ENCODE measurements around the gene FARSA.
"Not testable (repeated sequence)": the region's sequence is repeated elsewhere in the genome, so short reads cannot be mapped to it uniquely, and the experiment has no call there.

Gene FARSA

DNA sequence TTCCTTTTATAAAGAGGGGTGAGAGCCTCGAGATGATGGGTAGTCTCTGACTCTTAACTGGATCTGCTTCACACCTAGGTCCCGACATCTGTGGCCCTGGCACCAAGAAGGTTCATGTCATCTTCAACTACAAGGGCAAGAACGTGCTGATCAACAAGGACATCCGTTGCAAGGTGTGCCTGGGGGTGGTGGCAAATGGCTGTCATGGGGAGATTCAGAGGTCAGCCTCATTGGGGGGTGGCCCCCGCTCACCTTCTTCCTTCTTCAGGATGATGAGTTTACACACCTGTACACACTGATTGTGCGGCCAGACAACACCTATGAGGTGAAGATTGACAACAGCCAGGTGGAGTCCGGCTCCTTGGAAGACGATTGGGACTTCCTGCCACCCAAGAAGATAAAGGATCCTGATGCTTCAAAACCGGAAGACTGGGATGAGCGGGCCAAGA, 6.5 kb upstream of the FARSA start:
- H3K4me3 ChIP-seq (ENCODE audit: low read depth, low read length), result peak overlapping the region; percentile 91
- no peak for DNase-seq (ENCODE audit: low read depth)

DNA sequence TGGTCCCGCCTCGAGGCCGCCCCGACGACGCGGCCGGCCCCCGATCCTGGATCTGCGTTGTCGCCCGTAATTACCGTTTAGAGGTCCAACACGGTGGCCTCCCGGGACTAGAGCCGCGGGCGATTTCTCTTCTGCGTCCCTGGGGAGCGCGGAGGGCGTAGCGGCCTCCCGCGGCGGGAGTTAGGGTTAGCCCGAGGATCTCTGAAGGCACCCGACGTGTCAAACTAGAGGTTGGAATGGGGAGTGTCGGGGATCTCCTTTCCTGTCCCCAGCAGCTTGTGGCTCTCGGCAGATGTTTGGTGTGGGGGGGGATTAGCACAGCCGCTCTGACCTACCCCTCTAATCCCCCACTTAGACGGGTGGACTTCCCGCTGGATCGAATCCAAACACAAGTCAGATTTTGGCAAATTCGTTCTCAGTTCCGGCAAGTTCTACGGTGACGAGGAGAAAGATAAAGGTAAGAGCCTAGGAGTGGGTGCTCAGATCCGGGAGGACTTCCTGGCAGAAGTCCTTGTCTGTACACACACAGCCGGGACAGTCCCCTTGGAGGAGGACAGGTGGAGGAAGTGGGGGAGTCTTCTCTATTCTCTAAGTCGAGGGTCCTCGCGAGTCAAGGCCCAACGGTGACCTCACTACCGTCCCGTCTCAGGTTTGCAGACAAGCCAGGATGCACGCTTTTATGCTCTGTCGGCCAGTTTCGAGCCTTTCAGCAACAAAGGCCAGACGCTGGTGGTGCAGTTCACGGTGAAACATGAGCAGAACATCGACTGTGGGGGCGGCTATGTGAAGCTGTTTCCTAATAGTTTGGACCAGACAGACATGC, 5.5 kb upstream of the FARSA start:
- peak; percentile 26 for DNase-seq (ENCODE audit: low read depth)
- H3K4me3 ChIP-seq (ENCODE audit: low read depth, low read length), result peak overlapping the region; percentile 91

DNA sequence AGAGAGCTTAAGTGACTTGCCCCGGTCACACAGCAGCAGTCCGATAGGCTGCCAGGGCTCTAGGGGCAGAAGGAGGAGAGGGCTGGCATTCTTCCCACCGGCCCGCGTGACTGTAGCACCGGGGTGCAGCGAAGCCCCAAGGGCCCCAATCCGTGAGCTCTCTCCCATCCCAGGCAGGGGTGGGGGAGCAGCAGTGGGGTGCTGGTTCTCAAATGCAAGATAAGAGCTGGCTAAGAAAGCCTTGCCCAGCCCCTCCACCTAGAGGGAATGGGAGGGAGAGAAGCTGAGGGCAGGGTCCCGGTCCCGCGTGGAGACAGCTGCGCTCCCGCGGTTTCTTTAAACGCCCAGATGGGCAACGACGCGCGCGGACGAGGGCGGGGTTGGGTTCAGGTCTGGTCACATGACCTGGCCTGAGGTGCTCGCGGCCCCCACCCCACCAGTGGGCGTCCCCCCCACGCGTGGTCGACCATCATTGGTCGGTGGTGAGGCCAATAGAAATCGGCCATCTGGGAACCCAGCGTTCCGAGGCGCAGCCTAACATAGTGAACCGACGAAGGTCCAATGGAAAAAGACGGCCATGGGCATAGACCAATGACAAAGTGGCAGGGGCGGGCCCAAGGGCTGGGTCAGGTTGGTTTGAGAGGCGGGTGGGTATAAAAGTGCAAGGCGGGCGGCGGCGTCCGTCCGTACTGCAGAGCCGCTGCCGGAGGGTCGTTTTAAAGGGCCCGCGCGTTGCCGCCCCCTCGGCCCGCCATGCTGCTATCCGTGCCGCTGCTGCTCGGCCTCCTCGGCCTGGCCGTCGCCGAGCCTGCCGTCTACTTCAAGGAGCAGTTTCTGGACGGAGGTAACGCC, 4.6 kb upstream of the FARSA start, which contains the start of gene CALR:
CALR (plus strand) TSS at position 683 of the 852 bp plus-strand sequence; CDS start at position 754, 71 bp downstream.
- H3K4me3 ChIP-seq (ENCODE audit: low read depth, low read length), result peak within 1 kb of the TSS; percentile 91
- peak; percentile 97 for DNase-seq (ENCODE audit: low read depth)

- H3K4me3 ChIP-seq (ENCODE audit: low read depth, low read length), result peak overlapping the region; percentile 55
- no peak for DNase-seq (ENCODE audit: low read depth)
These were observed 3.8 kb upstream of the FARSA start for GRCh38 chr19:12937093-12937926.

GRCh38 chr19:12936582-12936981, 3.1 kb upstream of the FARSA start:
- no peak for DNase-seq (ENCODE audit: low read depth)
- no peak overlapping the region for H3K4me3 ChIP-seq (ENCODE audit: low read depth, low read length)

GRCh38 chr19:12935071-12935470, 1.6 kb upstream of the FARSA start:
- no peak for DNase-seq (ENCODE audit: low read depth)
- no peak overlapping the region for H3K4me3 ChIP-seq (ENCODE audit: low read depth, low read length)

GRCh38 chr19:12932392-12933286, 872 bp downstream of the FARSA start:
- H3K4me3 ChIP-seq (ENCODE audit: low read depth, low read length), result peak overlapping the region; percentile 97
- DNase-seq (ENCODE audit: low read depth), result no peak

DNA sequence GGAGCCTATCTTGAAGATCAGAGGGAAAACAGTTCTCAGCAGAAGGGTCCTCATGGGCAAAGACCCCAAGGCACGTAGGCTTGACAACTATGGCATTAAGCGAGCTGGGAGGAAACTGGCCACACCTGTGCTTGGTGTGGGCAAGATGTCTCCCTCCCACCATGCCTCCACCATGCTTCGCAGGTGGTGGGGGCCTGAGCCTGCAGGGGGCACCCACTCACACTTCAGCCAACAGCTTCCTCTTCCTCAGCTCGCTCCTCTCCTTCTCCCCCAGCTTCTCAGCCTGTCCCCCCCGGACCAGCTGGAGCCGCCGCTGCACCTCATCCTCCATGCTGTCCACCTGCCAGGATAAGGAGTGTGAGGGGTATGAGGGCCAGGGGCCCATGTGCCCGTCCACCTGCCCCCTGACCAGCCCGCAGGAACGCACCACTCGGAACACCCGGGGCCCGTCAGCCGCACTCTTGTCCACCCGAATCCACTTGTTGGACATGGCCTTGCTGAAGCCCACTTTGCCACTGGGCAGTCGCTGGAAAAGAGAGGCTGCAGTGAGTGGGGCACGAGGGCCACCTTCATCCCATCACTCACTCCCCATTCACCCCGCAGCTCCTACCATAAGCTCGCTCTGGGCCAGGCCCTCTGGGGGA, 3.4 kb downstream of the FARSA start:
- H3K4me3 ChIP-seq (ENCODE audit: low read depth, low read length), result no peak overlapping the region
- DNase-seq (ENCODE audit: low read depth), result no peak

DNA sequence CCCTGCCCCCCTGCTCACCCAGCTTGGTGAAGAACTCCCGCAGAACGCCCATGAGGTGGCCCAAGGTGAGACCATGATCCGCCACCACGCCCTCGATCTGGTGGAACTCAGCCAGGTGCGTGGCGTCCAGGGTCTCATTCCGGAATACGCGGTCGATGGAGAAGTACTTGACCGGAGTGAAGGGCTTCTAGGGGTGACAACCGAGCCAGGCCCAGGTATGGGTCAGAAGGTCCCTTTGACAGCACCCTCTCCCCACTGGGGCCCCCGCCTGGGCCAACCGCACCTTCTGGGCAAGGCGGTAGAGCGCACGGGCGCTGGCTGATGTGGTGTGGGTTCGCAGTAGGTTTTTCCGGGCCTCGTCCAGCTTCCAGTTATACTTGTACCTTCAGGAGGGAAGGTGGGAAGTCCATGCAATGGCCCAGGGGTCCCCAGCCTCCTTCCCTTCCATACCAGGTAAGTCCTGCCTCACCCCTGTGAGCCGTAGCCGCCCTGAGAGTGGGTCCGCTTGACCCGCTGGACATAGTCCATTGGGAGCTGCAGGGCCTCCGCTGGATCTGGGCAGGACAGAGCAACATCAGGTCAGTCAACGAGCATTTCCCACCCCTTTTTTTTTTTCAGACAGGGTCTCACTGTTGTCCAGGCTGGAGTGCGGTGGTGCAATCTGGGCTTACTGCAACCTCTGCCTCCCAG, 8.7 kb downstream of the FARSA start:
- no peak for DNase-seq (ENCODE audit: low read depth)
- H3K4me3 ChIP-seq (ENCODE audit: low read depth, low read length), result no peak overlapping the region

DNA sequence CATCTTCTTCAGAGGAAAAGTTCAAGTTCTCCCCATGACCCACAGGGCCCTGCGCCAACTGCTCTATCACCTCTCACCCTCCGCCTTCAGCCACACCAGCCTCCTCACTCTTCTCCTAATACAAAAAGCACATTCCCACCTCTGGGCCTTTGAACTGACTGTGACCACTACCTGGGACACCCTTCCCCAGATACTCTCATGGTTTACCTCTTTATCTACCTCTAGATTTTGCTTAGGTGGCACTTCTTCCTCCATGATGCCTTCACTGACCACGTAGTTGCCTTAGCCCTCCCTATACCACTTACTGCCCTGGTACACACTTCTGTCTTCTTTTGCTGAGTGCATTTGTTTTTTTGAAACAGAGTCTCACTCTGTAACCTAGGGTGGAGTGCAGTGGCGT, 10.6 kb downstream of the FARSA start:
- DNase-seq (ENCODE audit: low read depth), result no peak
- no peak overlapping the region for H3K4me3 ChIP-seq (ENCODE audit: low read depth, low read length)

DNA sequence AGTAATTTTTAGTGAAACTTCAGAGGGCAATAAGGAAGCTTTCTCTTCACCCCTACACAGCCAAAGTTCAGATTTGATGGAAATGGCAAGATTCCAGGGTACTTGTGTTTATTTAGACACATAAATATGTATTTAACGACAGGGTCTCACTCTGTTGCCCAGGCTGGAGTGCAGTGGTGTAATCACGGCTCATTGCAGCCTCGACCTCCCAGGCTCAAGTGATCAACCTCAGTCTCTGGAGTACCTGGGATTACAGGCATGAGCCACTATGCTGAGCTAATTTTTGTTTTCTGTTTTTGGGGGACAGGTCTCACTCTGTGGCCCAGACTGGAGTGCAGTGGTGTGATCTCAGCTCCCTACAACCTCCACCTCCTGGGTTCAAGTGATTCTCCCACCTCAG, 12.5 kb downstream of the FARSA start:
- no peak for DNase-seq (ENCODE audit: low read depth)
- H3K4me3 ChIP-seq (ENCODE audit: low read depth, low read length), result no peak overlapping the region

DNA sequence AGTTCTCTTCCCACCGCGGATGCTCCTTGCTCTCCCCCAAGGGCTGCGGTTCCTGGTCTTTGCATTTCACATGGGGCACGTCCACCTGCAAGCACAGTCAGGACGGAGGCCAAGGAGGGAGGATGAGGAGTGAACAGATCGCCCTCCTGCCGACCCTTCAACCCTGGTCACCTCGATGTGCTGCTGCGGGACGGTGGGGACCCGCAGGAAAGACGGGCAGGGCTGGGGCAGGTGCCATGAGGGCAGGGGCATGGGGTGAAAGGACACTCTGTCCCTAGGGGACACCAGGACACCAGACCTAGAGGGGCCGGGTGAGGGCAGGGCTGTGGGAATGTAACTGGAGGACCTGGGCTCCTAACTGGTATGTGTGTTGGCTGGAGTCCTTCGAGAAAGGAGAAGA, 15.3 kb downstream of the FARSA start:
- H3K4me3 ChIP-seq (ENCODE audit: low read depth, low read length), result no peak overlapping the region
- no peak for DNase-seq (ENCODE audit: low read depth)

GRCh38 chr19:12915860-12916259, 17.7 kb downstream of the FARSA start:
- H3K4me3 ChIP-seq (ENCODE audit: low read depth, low read length); DNase-seq (ENCODE audit: low read depth): not testable (repeated sequence)

DNA sequence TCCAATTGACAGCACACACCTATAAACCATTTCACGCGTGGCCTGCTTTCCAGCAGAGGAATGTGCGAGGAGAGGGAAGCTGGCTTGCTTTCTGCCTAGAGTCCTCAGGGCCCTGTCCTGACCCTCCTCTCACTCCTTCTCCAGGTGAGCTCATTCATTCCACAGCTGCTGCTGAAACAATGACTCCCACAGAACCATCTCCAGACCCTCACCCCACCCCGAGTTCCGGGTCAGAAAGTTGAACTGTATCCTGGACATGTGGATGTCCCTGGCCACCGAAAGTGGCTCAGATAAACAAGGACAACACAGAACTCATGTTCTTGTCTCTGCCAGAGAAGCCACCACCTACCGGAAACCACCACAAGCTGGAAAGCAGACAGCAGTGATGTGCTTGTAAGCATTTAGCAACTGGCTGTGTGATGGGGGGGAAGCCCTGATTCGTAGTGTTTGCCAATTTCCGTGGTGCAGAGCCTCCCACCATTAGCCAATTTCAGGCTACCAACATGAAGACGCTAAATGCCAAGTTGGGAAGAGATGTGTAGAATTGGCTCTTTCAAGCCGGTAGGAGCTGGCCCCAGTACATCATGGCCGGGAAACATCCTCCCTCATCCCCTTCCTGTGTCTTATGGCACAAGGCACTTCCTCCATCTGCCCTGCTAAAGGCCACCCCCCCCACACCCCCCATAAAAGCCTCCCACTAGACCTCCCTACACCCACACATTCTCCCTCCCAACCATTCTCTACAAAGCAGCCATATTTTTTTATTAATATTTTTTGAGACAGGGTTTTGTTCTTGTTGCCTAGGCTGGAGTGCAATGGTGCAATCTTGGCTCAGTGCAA, 19.4 kb downstream of the FARSA start:
- H3K4me3 ChIP-seq (ENCODE audit: low read depth, low read length), result no peak overlapping the region

DNA sequence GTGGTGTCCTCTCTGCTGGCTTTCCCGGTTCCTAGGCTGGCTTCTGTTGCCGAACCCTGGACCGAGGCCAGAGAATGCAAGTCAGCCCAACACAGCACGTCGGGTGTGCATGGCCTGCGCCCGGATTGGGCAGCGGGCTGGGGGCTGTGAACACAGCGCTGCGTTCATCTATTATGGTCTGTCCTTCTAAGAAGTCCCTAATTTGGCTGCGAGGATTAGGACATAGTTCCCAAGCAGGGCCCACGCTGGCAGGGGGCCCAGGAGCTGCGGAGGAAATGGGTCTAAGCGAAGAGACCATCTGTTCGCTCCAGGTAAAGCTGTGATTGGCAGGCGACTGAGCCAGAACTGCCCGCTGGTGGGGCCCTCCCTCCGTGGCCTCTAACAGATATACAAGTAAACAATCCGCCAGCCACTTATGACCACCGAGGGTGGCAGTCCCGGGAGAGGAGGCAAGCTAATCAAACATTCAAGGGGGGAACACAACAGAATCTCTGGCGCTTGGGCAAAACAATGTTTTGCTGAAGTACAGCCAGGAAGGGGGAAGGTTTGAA, 20.4 kb downstream of the FARSA start:
- no peak overlapping the region for H3K4me3 ChIP-seq (ENCODE audit: low read depth, low read length)
- DNase-seq (ENCODE audit: low read depth), result peak; percentile 47

More for the DNA sequence above, 19.4 kb downstream of the FARSA start:
- DNase-seq (ENCODE audit: low read depth), result no peak

GRCh38 chr19:12912571-12912970, 20.9 kb downstream of the FARSA start:
- no peak for DNase-seq (ENCODE audit: low read depth)
- H3K4me3 ChIP-seq (ENCODE audit: low read depth, low read length), result no peak overlapping the region
